K562 (cell line): ENCODE results near the gene UBE2N. TPM values are rescaled to one million over a fixed set of nuclear protein-coding genes. Genes with fewer than 3 reads are reported as not detected.

Experiments used
- BACH1 ChIP-seq: fragments of 200-800 bp; sonication (Bioruptor generic); IDR thresholded peaks from 2 replicates; pipeline ENCODE4 v1.6.1; 2016; ENCODE audit warnings: missing genetic modification characterization, missing compliant biosample characterization
- CAMTA2 ChIP-seq: fragments of 250-450 bp; sonication (Bioruptor Pico); conservative IDR thresholded peaks from 2 replicates; pipeline ENCODE4 v1.5.1; 2022
- DACH1 ChIP-seq: fragments of 450-650 bp; IDR thresholded peaks from 2 replicates; pipeline ENCODE4 v1.6.1; 2018; ENCODE audit not compliant: partially characterized antibody
- ELF4 ChIP-seq: fragments of 450-650 bp; formaldehyde crosslinking; IDR thresholded peaks from 2 replicates; pipeline ENCODE4 v1.4.0; 2022; ENCODE audit warnings: missing genetic modification characterization
- FOXO4 ChIP-seq: fragments of 450-650 bp; formaldehyde crosslinking; IDR thresholded peaks from 2 replicates; pipeline ENCODE4 v1.4.0; 2020; ENCODE audit warnings: mild to moderate bottlenecking, moderate library complexity
- HNRNPL ChIP-seq: fragments of 200-400 bp; formaldehyde crosslinking; IDR thresholded peaks from 2 replicates; pipeline ENCODE4 v1.6.1; 2017; ENCODE audit warnings: low read depth, mild to moderate bottlenecking, low read length
- LARP7 ChIP-seq: fragments of 450-650 bp; IDR thresholded peaks from 2 replicates; pipeline ENCODE4 v1.6.1; 2016
- MEF2D ChIP-seq: conservative IDR thresholded peaks from 2 replicates; pipeline ENCODE4 v1.6.1; 2016; ENCODE audit warnings: low read depth, missing genetic modification characterization, missing compliant biosample characterization
- MTA1 ChIP-seq: fragments of 450-650 bp; IDR thresholded peaks from 2 replicates; pipeline ENCODE4 v1.6.1; 2017; ENCODE audit warnings: borderline replicate concordance
- NFYB ChIP-seq: IDR thresholded peaks from 2 replicates; pipeline ENCODE4 v1.6.1; 2011; ENCODE audit warnings: mild to moderate bottlenecking, moderate library complexity; ENCODE audit not compliant: insufficient read length; ENCODE audit errors: extremely low read depth
- SNAPC5 ChIP-seq: fragments of 250-450 bp; sonication (Bioruptor Pico); IDR thresholded peaks from 2 replicates; pipeline ENCODE4 v1.8.0; 2021; ENCODE audit warnings: moderate library complexity, mild to moderate bottlenecking, inconsistent platforms
- TCF3 ChIP-seq: sonication (generic); formaldehyde crosslinking; IDR thresholded peaks from 2 replicates; pipeline ENCODE4 v1.4.0; 2020; ENCODE audit warnings: mild to moderate bottlenecking, missing genetic modification reagents
- U2AF1 ChIP-seq: fragments of 200-400 bp; formaldehyde crosslinking; optimal IDR thresholded peaks from 2 replicates; pipeline ENCODE3; 2017; ENCODE audit warnings: mild to moderate bottlenecking, low read depth, low read length, moderate library complexity
- ZFP36 ChIP-seq: fragments of 150-350 bp; IDR thresholded peaks from 2 replicates; pipeline ENCODE4 v1.6.1; 2018; ENCODE audit warnings: low read length, low read depth; ENCODE audit not compliant: partially characterized antibody
- ZNF274 ChIP-seq: IDR thresholded peaks from 2 replicates; pipeline ENCODE4 v1.6.1; 2011; ENCODE audit warnings: low read depth, mild to moderate bottlenecking, low read length, moderate library complexity, borderline replicate concordance
- ZNF354B ChIP-seq: fragments of 250-450 bp; sonication (Bioruptor Pico); IDR thresholded peaks from 2 replicates; pipeline ENCODE4 v1.4.0; 2020
- polyA plus RNA-seq, 8 experiments: library from polyadenylated mRNA; depleted of rRNA in 4 of 8; stranded (reverse) in 5 of 8; unstranded in 3 of 8; fragments of >200 nt; fragmentation: Nextera tagmentation in 2 of 8; fragmentation: Illumina TruSeq in 1 of 8; extraction: Ambion mirVana in 2 of 8; extraction: Trizol in 1 of 8; gene quantifications; 2 replicates each; pipeline versions ENCODE4 v1.2.1 to v1.2.3, GENCODE V29; 2011 to 2014; ENCODE audit warnings: inconsistent platforms in 1 of 8, missing spikeins in 1 of 8
- total RNA-seq, 7 experiments: library from RNA; depleted of rRNA in 6 of 7; stranded (reverse); fragments of >200 nt in 6 of 7; fragmentation: Illumina TruSeq in 2 of 7; extraction: Trizol in 2 of 7; gene quantifications; 2 replicates each; pipeline versions ENCODE4 v1.2.1 to v1.2.3, GENCODE V29; 2011 to 2021; ENCODE audit warnings: low replicate concordance in 1 of 7

Gene UBE2N
- total and polyA plus RNA-seq, 9 of the 15 experiments (the other 6 are each of a cell fraction or from before 2014, with no cell fraction given), result 189 to 826 (median 260) TPM

GRCh38 chr12:93368766-93369165 is 73.0 kb downstream of the UBE2N start (continued):
- TF ChIP-seq MTA1 (0 out of 2 replicates have a peak, but pooled peaks have one; percentile 27), SNAPC5 (no peak), LARP7 (0 out of 2 replicates have a peak, but pooled peaks have one; percentile 27), ZNF354B (CRISPR knock-in tag) (no peak), HNRNPL (no peak), TCF3 (CRISPR knock-in tag) (no peak), ZNF274 (no peak), NFYB (no peak), ELF4 (CRISPR knock-in tag) (peak; percentile 63; the same call in 1 of the 2 replicates), DACH1 (no peak), FOXO4 (CRISPR knock-in tag) (no peak), CAMTA2 (CRISPR knock-in tag) (no peak), ZFP36 (no peak), BACH1 (tag) (no peak), U2AF1 (no peak), MEF2D (tag) (no peak)
